DOHH2 (cell line): ENCODE measurements around the gene USP17L28.
A peak's percentile ranks its signal among the peaks of the same experiment; 100 is the strongest.
"Not testable (repeated sequence)": the region's sequence is repeated elsewhere in the genome, so short reads cannot be mapped to it uniquely, and the experiment has no call there.

Experiments used
- H3F3A ChIP-seq: fragments of 200-600 bp; sonication (generic), shearing (Covaris generic); 2 replicates; pipeline ENCODE4 v1.6.0; 2016; ENCODE audit warnings: antibody characterized with exemption, mild to moderate bottlenecking; ENCODE audit not compliant: control insufficient read depth, insufficient read depth
- H3K27ac ChIP-seq: fragments of 200-600 bp; sonication (generic); 2 replicates; pipeline ENCODE4 v1.5.1; 2014; ENCODE audit warnings: low read depth, mild to moderate bottlenecking, low read length, moderate library complexity
- H3K27me3 ChIP-seq: fragments of 200-600 bp; sonication (generic); 2 replicates; pipeline ENCODE4 v1.6.1; 2014; ENCODE audit warnings: mild to moderate bottlenecking, low read length, mixed read lengths; ENCODE audit not compliant: control insufficient read depth
- H3K36me3 ChIP-seq: fragments of 200-600 bp; sonication (generic); 2 replicates; pipeline ENCODE4 v1.6.1; 2014; ENCODE audit warnings: mild to moderate bottlenecking, low read length, moderate library complexity, mixed read lengths; ENCODE audit not compliant: control insufficient read depth
- H3K4me1 ChIP-seq: fragments of 200-600 bp; sonication (generic); 2 replicates; pipeline ENCODE4 v1.6.1; 2014; ENCODE audit warnings: mild to moderate bottlenecking, low read length, mixed read lengths; ENCODE audit not compliant: control insufficient read depth
- H3K4me2 ChIP-seq: fragments of 200-600 bp; sonication (generic); 2 replicates; pipeline ENCODE4 v1.6.0; 2014; ENCODE audit warnings: mild to moderate bottlenecking, low read length, moderate library complexity
- H3K4me3 ChIP-seq: fragments of 200-600 bp; sonication (generic); 2 replicates; pipeline ENCODE4 v1.5.1; 2014; ENCODE audit warnings: mild to moderate bottlenecking, low read length, mixed read lengths
- H3K79me2 ChIP-seq: fragments of 200-600 bp; sonication (generic); 2 replicates; pipeline ENCODE4 v1.6.1; 2014; ENCODE audit warnings: mild to moderate bottlenecking, low read length, mixed read lengths; ENCODE audit not compliant: control insufficient read depth
- H3K9me2 ChIP-seq: fragments of 200-600 bp; sonication (generic); replicated peaks from 2 replicates; pipeline ENCODE4 v1.6.1; 2014; ENCODE audit warnings: mild to moderate bottlenecking, low read length, mixed read lengths; ENCODE audit not compliant: control insufficient read depth
- H3K9me3 ChIP-seq: fragments of 200-600 bp; sonication (generic); 2 replicates; pipeline ENCODE4 v1.6.1; 2014; ENCODE audit warnings: antibody characterized with exemption, low read length, mixed read lengths; ENCODE audit not compliant: control insufficient read depth, insufficient read depth
- H4K20me1 ChIP-seq: fragments of 200-600 bp; sonication (generic); 2 replicates; pipeline ENCODE4 v1.6.0; 2014; ENCODE audit warnings: low read depth, mild to moderate bottlenecking, antibody characterized with exemption, low read length, moderate library complexity; ENCODE audit not compliant: control insufficient read depth, insufficient read depth
- CTCF ChIP-seq: fragments of 200-600 bp; sonication (generic); IDR thresholded peaks from one replicate; pipeline ENCODE4 v1.5.1; 2014; ENCODE audit warnings: antibody characterized with exemption, mild to moderate bottlenecking, low read depth, low read length; ENCODE audit not compliant: poor library complexity, severe bottlenecking
- EZH2phosphoT487 ChIP-seq: fragments of 200-600 bp; sonication (generic); IDR thresholded peaks from 2 replicates; pipeline ENCODE4 v1.6.1; 2017; ENCODE audit warnings: borderline replicate concordance, mild to moderate bottlenecking, antibody characterized with exemption, low read length, moderate library complexity, mixed read lengths

Gene USP17L28

GRCh38 chr4:9353338-9353737, 4.6 kb downstream of the USP17L28 start, which contains the start of gene USP17L29:
Gene USP17L29, plus strand, starts transcription at chr4:9353638. Its CDS starts 0 bp downstream, at chr4:9353638.
- H3K4me3 ChIP-seq, H3K27ac ChIP-seq, H3K4me2 ChIP-seq, H3K4me1 ChIP-seq, H3K9me2 ChIP-seq, H3K27me3 ChIP-seq, H3F3A ChIP-seq, H4K20me1 ChIP-seq, H3K36me3 ChIP-seq, H3K9me3 ChIP-seq, H3K79me2 ChIP-seq: not testable (repeated sequence)

GRCh38 chr4:9362829-9363228, 14.1 kb downstream of the USP17L28 start, which contains the start of gene USP17L30:
Gene USP17L30, plus strand, starts transcription at chr4:9363129. Its CDS starts 0 bp downstream, at chr4:9363129.
- H3K36me3 ChIP-seq, H3K4me1 ChIP-seq, H4K20me1 ChIP-seq, H3K9me3 ChIP-seq, H3K4me2 ChIP-seq, H3F3A ChIP-seq, H3K79me2 ChIP-seq, H3K4me3 ChIP-seq, H3K9me2 ChIP-seq, H3K27me3 ChIP-seq, H3K27ac ChIP-seq: not testable (repeated sequence)

GRCh38 chr4:9379881-9380280, 31.2 kb downstream of the USP17L28 start:
- H3K4me2 ChIP-seq, H3K27ac ChIP-seq, H3K4me3 ChIP-seq, H3F3A ChIP-seq, H3K9me3 ChIP-seq, H3K27me3 ChIP-seq, H3K4me1 ChIP-seq, H3K79me2 ChIP-seq, H3K36me3 ChIP-seq, H3K9me2 ChIP-seq, H4K20me1 ChIP-seq: not testable (repeated sequence)

GRCh38 chr4:9381012-9381534, 32.4 kb downstream of the USP17L28 start:
- not testable (repeated sequence) for H3K27me3 ChIP-seq, H3K9me3 ChIP-seq, H3K79me2 ChIP-seq, H4K20me1 ChIP-seq, H3K4me2 ChIP-seq, H3K4me3 ChIP-seq, H3K27ac ChIP-seq, H3K4me1 ChIP-seq, H3K36me3 ChIP-seq, H3F3A ChIP-seq, H3K9me2 ChIP-seq
- peak; percentile 43 for TF ChIP-seq CTCF

GRCh38 chr4:9384126-9384525, 35.4 kb downstream of the USP17L28 start:
- Histone ChIP-seq H3F3A (no peaks in the 10 kb centered on the region), H3K27me3 (no peaks in the 10 kb centered on the region), H3K4me2 (no peak overlapping the region), H3K27ac (no peak overlapping the region), H3K36me3 (no peaks in the 10 kb centered on the region), H3K9me2 (no peaks in the 10 kb centered on the region), H3K9me3 (no peaks in the 10 kb centered on the region), H3K79me2 (no peaks in the 10 kb centered on the region), H3K4me1 (no peaks in the 10 kb centered on the region), H3K4me3 (no peak overlapping the region), H4K20me1 (no peaks in the 10 kb centered on the region)
- TF ChIP-seq EZH2phosphoT487 (no peak), CTCF (no peak)

- H3K27ac ChIP-seq, H3K36me3 ChIP-seq, H4K20me1 ChIP-seq, H3F3A ChIP-seq, H3K4me2 ChIP-seq, H3K4me3 ChIP-seq, H3K9me3 ChIP-seq, H3K9me2 ChIP-seq, H3K79me2 ChIP-seq, H3K4me1 ChIP-seq, H3K27me3 ChIP-seq: not testable (repeated sequence)
These were observed 40.3 kb downstream of the USP17L28 start for GRCh38 chr4:9389001-9389400.
